Fibroblast of peridontal ligament (primary cell): ENCODE results near the gene VIL1.
A peak's percentile ranks its signal among the peaks of the same experiment; 100 is the strongest.

Source experiments
- DNase-seq: peaks from one replicate; pipeline ENCODE4 v3.0.0-alpha.2; 2010; ENCODE audit errors: extremely low read depth

VIL1 gene

GRCh38 chr2:218438596-218438995 lies 19.7 kb downstream of the VIL1 start:
- DNase-seq: peak; percentile 4

DNA sequence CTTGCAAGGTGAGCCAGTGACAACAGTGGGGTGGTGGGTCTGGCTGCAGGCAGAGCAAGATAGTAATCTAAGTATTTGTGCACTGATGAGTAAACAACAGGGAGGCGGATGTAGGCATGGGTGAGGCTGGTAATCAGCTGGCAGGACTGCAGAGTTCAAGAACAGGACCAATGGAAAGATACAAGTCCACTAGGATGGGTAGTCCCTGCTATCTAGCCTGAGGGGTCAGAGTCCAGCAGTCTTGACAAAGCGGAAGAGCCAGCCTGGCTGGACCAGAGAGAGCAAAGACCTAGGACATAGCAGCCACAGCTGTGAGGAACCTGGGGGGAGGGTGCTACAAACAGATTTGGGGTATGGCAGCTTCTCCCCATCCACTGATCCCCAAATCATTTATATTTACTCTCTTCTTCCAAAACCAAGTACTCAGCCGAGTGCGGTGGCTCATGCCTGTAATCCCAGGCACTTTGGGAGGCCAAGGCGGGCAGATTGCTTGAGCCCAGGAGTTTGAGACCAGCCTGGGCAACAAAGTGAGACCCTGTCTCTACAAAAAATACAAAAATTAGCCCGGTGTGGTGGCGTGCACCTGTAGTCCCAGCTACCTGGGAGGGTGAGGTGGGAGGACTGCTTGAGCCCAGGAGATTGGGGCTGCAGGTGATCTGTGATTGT lies 25.9 kb downstream of the VIL1 start:
- no peak for DNase-seq

DNA sequence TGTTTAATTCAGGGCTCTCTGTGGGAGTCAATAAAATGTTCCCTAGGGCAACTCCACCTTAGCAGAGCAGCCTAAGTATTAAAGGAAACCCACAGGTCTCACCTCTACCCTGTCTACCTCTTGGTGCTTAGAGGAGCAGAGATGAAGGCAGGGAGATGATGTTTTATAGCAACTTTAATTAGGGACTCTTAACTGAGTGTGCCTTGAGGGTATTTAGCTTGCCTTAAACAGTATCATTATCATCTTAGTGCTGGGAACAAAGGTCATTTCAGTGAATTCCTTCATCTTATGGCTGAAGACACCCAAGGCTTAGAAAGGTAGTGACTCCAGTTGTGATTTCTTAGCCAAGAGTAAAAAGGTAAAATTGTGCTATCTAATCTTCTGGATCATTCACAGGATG lies 26.7 kb downstream of the VIL1 start:
- DNase-seq: no peak

DNA sequence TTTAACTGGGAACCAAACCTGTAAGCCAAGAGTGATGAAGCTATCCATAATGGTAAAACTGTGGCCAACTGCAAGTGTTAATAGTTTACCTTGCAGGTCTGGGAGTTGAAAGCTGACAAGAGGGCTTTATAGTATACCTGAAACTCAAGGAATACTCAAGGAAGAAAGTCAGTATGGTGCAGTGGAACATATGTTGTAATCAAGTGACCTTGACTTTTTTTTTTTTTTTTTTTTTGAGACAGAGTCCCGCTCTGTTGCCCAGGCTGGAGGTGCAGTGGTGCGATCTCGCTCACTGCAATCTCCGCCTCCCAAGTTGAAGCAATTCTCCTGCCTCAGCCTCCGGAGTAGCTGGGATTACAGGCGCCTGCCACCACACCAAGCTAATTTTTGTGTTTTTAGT lies 27.6 kb downstream of the VIL1 start:
- DNase-seq: no peak

GRCh38 chr2:218447072-218447471 lies 28.1 kb downstream of the VIL1 start:
- DNase-seq: no peak

DNA sequence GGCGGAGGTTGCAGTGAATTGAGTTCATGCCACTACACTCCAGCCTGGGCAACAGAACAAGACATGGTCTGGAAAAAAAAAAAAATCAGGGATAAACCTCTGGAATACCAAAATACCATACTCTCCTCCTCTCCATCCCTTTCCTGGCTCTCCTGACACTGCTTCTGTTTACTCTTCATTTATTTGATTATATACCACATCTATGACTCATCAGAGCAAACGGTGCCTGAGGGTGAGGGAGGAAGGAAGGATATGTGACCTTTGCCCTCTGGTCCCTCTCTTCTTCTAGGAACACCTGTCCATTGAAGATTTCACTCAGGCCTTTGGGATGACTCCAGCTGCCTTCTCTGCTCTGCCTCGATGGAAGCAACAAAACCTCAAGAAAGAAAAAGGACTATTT lies 30.0 kb downstream of the VIL1 start:
- peak; percentile 7 for DNase-seq

DNA sequence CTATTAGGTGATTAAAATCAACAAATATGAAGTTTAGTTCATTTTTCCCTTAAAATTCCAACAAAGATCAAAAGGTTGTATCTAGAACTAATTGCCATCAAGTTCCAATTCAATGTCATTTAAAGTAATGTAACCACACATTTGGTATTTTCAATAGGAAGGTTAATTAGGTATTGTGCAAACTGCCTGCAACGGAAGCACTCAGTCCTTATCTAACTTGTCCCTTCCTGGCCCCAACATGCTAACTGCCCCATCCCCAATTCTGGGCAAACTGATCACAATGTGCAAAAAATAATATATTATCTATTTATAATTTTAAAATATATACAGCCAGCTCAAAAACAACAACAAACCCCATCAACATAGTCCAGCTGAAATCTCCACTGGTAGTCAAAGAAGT lies 33.2 kb downstream of the VIL1 start:
- DNase-seq: no peak

GRCh38 chr2:218456849-218457248 lies 37.9 kb downstream of the VIL1 start:
- no peak for DNase-seq

DNA sequence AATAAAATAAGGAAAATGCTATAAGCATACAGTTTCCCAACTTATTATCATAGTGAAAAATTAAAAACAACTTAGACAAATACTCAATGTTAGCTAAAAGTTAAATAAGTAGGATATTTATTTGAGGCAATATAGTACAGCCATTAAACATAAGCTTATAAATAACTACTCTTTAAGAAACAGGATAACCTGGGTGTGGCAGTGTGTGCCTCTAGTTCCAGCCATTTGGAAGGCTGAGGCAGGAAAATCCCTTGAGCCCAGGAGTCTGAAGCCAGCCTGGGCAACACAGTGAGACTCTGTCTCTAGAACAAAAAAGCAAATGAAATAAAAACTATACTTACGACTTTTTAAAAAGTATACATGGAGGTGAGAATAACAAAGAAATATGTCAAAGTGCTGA lies 39.7 kb downstream of the VIL1 start:
- no peak for DNase-seq

GRCh38 chr2:218465987-218466633 lies 47.2 kb downstream of the VIL1 start:
- peak; percentile 60 for DNase-seq

GRCh38 chr2:218470448-218470847 lies 51.5 kb downstream of the VIL1 start:
- no peak for DNase-seq

- DNase-seq: no peak
These were observed 52.1 kb downstream of the VIL1 start for GRCh38 chr2:218471036-218471435.

DNA sequence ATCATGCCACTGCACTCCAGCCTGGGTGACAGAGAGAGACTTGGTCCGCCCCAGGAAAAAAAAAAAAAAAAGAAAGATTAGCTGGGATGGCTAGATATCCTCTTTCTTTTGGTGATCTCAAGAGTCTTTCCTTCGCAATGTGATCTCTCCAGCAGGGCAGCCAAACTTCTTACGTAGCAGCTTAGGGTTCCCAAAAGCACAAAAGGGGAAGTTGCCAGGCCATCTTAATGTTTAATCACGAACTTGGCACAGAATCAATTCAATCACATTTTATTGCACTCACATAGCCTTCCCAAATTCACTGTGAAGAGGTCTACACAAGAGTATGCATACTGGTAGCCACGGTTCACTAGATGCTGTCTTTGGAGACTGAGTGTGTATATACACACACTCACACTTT lies 53.1 kb downstream of the VIL1 start:
- DNase-seq: no peak

DNA sequence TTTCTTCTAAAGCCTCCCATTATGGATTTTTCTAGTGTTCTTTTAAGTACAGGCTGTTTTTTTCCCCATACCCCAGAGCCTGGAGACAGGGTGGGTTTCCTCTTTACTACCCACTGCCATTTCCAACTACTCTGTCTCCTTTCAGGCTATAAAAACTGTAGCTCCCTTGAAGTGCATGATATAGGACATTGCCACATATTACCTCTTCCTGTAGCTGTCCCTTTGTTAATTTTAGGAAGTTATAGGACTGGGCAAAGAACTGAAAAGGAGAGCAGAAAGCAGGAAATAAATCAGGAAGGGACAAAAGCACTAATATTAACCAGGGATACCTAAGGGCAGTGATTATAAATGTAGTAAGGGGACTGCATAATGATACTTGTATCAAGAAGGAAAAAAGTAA lies 54.1 kb downstream of the VIL1 start:
- no peak for DNase-seq

DNA sequence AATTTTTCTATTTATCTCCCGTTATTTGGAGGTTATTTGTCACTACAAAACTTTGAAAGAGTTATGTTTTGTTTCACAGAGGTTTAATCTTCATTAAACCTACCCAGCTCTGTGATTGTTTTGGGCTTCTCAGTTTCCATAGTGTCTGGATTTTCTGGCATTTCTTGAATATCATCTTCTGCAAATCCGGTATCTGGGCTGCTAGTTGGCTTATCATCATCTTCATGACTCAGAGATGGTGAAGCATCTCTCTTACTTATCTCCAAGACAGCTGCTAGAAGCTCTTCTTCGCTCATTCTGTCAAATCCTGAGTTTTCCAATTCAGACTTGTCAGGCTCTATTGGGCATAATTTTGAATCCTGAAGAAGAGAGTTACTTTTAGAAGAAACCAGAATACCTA lies 55.6 kb downstream of the VIL1 start:
- no peak for DNase-seq

- DNase-seq: peak; percentile 10
These were observed 57.8 kb downstream of the VIL1 start for GRCh38 chr2:218476676-218477075.

- DNase-seq: no peak
These were observed 58.3 kb downstream of the VIL1 start for GRCh38 chr2:218477247-218477646.

- DNase-seq: peak; percentile 10
These were observed 59.6 kb downstream of the VIL1 start for GRCh38 chr2:218478544-218478943.

DNA sequence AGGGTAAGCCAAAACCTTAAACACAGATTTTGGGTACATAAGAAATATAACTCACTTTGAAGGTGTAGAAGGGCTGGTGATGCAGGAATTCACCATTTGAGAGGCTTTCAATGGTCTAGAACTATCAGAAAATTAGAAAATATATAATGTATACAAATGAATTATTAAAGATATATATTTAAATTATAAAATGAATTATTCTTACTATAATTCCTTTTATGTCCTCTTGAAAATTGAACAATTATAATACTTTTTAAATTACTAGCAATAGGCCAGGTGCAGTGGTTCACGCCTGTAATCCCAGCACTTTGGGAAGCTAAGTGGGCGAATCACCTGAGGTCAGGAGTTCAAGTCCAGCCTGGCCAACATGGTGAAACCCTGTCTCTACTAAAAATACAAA lies 60.7 kb downstream of the VIL1 start:
- no peak for DNase-seq

- DNase-seq: peak; percentile 54
These were observed 63.7 kb downstream of the VIL1 start for GRCh38 chr2:218482651-218483050.

DNA sequence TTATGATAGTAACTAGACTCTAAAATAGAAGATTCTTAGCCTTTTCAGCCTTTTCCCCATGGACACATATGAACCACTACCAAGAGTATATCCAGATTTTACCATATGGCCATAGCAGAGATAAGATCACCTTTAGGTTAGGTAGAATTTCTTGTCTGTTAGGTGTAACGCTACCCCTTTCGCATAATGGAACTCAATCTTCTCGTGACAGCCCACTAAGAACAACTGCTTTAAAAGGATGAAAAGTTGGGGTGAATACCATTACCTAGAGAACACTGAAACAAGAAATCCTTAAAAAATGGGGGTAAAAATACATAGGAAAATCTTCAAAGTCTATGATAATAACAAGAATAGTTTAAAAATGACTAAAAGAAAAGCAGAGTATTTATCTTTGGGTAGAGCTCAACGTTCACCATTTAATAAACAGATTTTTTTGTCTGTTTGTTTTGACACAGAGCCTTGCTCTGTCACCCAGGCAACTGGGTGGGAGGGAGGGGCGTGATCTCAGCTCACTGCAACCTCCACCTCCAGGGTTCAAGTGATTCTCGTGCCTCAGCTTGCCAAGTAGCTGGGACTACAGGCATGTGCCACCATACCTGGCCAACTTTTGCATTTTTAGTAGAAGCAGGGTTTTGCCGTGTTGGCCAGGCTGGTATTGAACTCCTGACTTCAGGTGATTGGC lies 67.2 kb downstream of the VIL1 start:
- DNase-seq: no peak

DNA sequence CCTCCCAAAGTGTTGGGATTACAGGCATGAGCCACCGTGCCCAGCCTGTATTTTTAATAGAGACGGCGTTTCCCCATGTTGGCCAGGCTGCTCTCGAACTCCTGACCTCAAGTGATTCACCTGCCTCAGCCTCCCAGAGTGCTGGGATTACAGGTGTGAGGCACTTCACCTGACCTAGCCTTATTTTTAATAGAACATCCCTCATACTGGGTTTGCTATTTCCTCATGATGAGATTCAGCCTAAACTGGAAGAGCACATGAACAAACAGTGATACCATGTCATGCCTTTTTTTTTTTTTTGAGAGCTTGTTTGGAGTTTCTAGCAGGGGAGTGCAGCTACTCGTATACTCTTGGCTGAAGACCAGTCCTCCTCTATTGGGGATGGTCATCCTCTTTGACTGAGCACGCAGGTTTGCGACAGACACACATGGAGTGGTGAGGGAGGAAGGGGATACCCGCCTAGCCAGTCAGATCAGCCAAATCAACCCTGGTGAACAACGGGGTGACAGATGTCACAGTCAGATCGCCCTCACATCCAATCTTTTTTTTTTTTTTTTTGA lies 81.7 kb downstream of the VIL1 start:
- no peak for DNase-seq

DNA sequence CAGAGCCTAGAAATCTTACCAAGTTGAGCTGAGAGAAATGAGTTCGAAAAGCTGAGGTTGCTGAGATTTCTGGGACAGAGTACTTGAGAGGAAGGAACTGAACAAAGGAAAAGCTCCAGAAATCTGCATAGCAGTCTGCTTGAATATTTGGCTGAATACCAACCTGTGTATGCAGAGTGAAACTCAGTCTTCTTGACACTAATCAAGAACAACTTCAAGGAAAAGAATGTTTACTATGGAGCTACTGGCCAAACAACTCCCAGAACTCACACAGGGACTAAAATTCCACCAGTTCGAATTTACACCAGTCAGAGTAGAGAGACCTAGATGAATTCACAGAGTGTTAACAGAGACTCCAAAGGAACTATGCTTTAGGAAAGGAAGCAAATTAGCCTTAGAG lies 82.7 kb downstream of the VIL1 start:
- peak; percentile 83 for DNase-seq
